HG03469 (cell line): ENCODE measurements around the gene MRPL50.

ENCODE experiments used
- ATAC-seq: cut with Tn5 transposase; IDR thresholded peaks from one replicate; pipeline ENCODE4 v1.9.1; 2021; ENCODE audit warnings: mild to moderate bottlenecking, moderate library complexity, moderate number of reproducible peaks; ENCODE audit not compliant: unreplicated experiment

Gene MRPL50

GRCh38 chr9:101398068-101398929, at the start of gene MRPL50, which contains the start of gene ZNF189:
Gene MRPL50, minus strand, starts transcription at chr9:101398618. Its CDS starts 26 bp downstream, at chr9:101398592.
Gene ZNF189, plus strand, starts transcription at chr9:101398851. Its CDS starts 306 bp downstream, at chr9:101399157.
- ATAC-seq: peak; percentile 99

GRCh38 chr9:101446732-101447131, 48.3 kb upstream of the MRPL50 start:
- ATAC-seq: no peak

- no peak for ATAC-seq
These were observed 47.1 kb upstream of the MRPL50 start for GRCh38 chr9:101445353-101446029.

- no peak for ATAC-seq
These were observed 45.0 kb upstream of the MRPL50 start for GRCh38 chr9:101443364-101443771.

GRCh38 chr9:101442736-101443135, 44.3 kb upstream of the MRPL50 start:
- no peak for ATAC-seq

- ATAC-seq: no peak
These were observed 43.9 kb upstream of the MRPL50 start for GRCh38 chr9:101442318-101442717.

GRCh38 chr9:101440714-101441230, 42.4 kb upstream of the MRPL50 start:
- no peak for ATAC-seq

GRCh38 chr9:101438523-101438922, 40.1 kb upstream of the MRPL50 start:
- no peak for ATAC-seq

- ATAC-seq: no peak
These were observed 39.4 kb upstream of the MRPL50 start for GRCh38 chr9:101437806-101438232.

- no peak for ATAC-seq
These were observed 37.2 kb upstream of the MRPL50 start, which contains the start of gene ALDOB for GRCh38 chr9:101435601-101436079. Gene ALDOB, minus strand, starts transcription at chr9:101435774. Its CDS starts 4,887 bp downstream, at chr9:101430887.

- no peak for ATAC-seq
These were observed 36.6 kb upstream of the MRPL50 start for GRCh38 chr9:101434998-101435397.

- no peak for ATAC-seq
These were observed 34.8 kb upstream of the MRPL50 start for GRCh38 chr9:101433229-101433628.

- no peak for ATAC-seq
These were observed 34.3 kb upstream of the MRPL50 start for GRCh38 chr9:101432740-101433139.

- no peak for ATAC-seq
These were observed 33.8 kb upstream of the MRPL50 start for GRCh38 chr9:101432171-101432570.

GRCh38 chr9:101429736-101430135, 31.3 kb upstream of the MRPL50 start:
- no peak for ATAC-seq

- no peak for ATAC-seq
These were observed 30.5 kb upstream of the MRPL50 start for GRCh38 chr9:101428909-101429308.

GRCh38 chr9:101427957-101428655, 29.7 kb upstream of the MRPL50 start:
- peak; percentile 71 for ATAC-seq

GRCh38 chr9:101427358-101427757, 28.9 kb upstream of the MRPL50 start:
- no peak for ATAC-seq

GRCh38 chr9:101421653-101422065, 23.2 kb upstream of the MRPL50 start:
- no peak for ATAC-seq

GRCh38 chr9:101419863-101420262, 21.4 kb upstream of the MRPL50 start:
- no peak for ATAC-seq
